ENCODE measurements around the gene TSSK2.
"Not testable (repeated sequence)": the region's sequence is repeated elsewhere in the genome, so short reads cannot be mapped to it uniquely, and the experiment has no call there.

The TSSK2 gene

GRCh38 chr22:19130959-19131684, at the start of gene TSSK2:
TSS of gene TSSK2 (plus strand) at chr22:19131308. CDS start at chr22:19131400, 92 bp downstream.
- DNase-seq (ENCODE audit: low read depth in 3 of 3): no peak

- no peak for DNase-seq (ENCODE audit: low read depth in 3 of 3)
These were observed 49.8 kb upstream of the TSSK2 start for GRCh38 chr22:19081351-19081750.

GRCh38 chr22:19082101-19082500, 49.0 kb upstream of the TSSK2 start:
- no peak for DNase-seq (ENCODE audit: low read depth in 3 of 3)

- DNase-seq (ENCODE audit: low read depth in 3 of 3): no peak
These were observed 48.3 kb upstream of the TSSK2 start for GRCh38 chr22:19082793-19083192.

- DNase-seq (ENCODE audit: low read depth in 3 of 3): not testable (repeated sequence)
These were observed 47.0 kb upstream of the TSSK2 start for GRCh38 chr22:19084126-19084525.

GRCh38 chr22:19084586-19084985, 46.5 kb upstream of the TSSK2 start:
- DNase-seq (ENCODE audit: low read depth in 3 of 3): not testable (repeated sequence)

- no peak for DNase-seq (ENCODE audit: low read depth in 3 of 3)
These were observed 45.8 kb upstream of the TSSK2 start for GRCh38 chr22:19085233-19085718.

- DNase-seq (ENCODE audit: low read depth in 3 of 3): no peak
These were observed 44.7 kb upstream of the TSSK2 start for GRCh38 chr22:19086417-19086816.

- no peak for DNase-seq (ENCODE audit: low read depth in 3 of 3)
These were observed 44.2 kb upstream of the TSSK2 start for GRCh38 chr22:19086896-19087295.

GRCh38 chr22:19088866-19089595, 42.1 kb upstream of the TSSK2 start:
- no peak for DNase-seq (ENCODE audit: low read depth in 3 of 3)

- DNase-seq (ENCODE audit: low read depth in 3 of 3): no peak
These were observed 40.9 kb upstream of the TSSK2 start for GRCh38 chr22:19090183-19090582.

GRCh38 chr22:19090586-19091127, 40.5 kb upstream of the TSSK2 start:
- no peak for DNase-seq (ENCODE audit: low read depth in 3 of 3)

- no peak for DNase-seq (ENCODE audit: low read depth in 3 of 3)
These were observed 38.4 kb upstream of the TSSK2 start for GRCh38 chr22:19092725-19093124.

- no peak for DNase-seq (ENCODE audit: low read depth in 3 of 3)
These were observed 36.6 kb upstream of the TSSK2 start for GRCh38 chr22:19094393-19094997.

- no peak for DNase-seq (ENCODE audit: low read depth in 3 of 3)
These were observed 34.6 kb upstream of the TSSK2 start for GRCh38 chr22:19096555-19096954.

- no peak for DNase-seq (ENCODE audit: low read depth in 3 of 3)
These were observed 33.6 kb upstream of the TSSK2 start for GRCh38 chr22:19097518-19097917.

- DNase-seq (ENCODE audit: low read depth in 3 of 3): no peak
These were observed 33.0 kb upstream of the TSSK2 start for GRCh38 chr22:19098157-19098556.

GRCh38 chr22:19103880-19104821, 27.0 kb upstream of the TSSK2 start:
- no peak for DNase-seq (ENCODE audit: low read depth in 3 of 3)

- no peak for DNase-seq (ENCODE audit: low read depth in 3 of 3)
These were observed 25.7 kb upstream of the TSSK2 start for GRCh38 chr22:19105456-19105855.

GRCh38 chr22:19105867-19106802, 25.0 kb upstream of the TSSK2 start:
- peak in 2 of 3 experiments; percentile 20 to 34 for DNase-seq (ENCODE audit: low read depth in 3 of 3)

Measured in stimulated activated CD4-positive, alpha-beta T cell treated with anti-CD3 and anti-CD28 coated beads, TNF-alpha, amount 100 ng/mL, for 24 hours (primary cell).